ENCODE data around the gene DOP1A.

GRCh38 chr6:83198486-83199172 is 131.2 kb downstream of the DOP1A start:
- no peak for TF ChIP-seq CTCF (conservative IDR thresholded peaks at IDR 0.05; ENCODE audit: low read depth, low read length)
- TF ChIP-seq EZH2 (IDR thresholded peaks at IDR 0.05; ENCODE audit: low read length, unreplicated experiment), result no peak
- no peak for TF ChIP-seq EZH2phosphoT487 (IDR thresholded peaks at IDR 0.05; ENCODE audit: borderline replicate concordance, low read length)

Measured in PC-3 (cell line).